ENCODE results near the gene RANBP3.

The RANBP3 gene

GRCh38 chr19:5975388-5975728 is 2.6 kb downstream of the RANBP3 start:
- H3K27ac ChIP-seq, result no peak overlapping the region
- no peak for TF ChIP-seq ZFX (IDR thresholded peaks at IDR 0.05; ENCODE audit: borderline replicate concordance)
- TF ChIP-seq, protein P1, sequence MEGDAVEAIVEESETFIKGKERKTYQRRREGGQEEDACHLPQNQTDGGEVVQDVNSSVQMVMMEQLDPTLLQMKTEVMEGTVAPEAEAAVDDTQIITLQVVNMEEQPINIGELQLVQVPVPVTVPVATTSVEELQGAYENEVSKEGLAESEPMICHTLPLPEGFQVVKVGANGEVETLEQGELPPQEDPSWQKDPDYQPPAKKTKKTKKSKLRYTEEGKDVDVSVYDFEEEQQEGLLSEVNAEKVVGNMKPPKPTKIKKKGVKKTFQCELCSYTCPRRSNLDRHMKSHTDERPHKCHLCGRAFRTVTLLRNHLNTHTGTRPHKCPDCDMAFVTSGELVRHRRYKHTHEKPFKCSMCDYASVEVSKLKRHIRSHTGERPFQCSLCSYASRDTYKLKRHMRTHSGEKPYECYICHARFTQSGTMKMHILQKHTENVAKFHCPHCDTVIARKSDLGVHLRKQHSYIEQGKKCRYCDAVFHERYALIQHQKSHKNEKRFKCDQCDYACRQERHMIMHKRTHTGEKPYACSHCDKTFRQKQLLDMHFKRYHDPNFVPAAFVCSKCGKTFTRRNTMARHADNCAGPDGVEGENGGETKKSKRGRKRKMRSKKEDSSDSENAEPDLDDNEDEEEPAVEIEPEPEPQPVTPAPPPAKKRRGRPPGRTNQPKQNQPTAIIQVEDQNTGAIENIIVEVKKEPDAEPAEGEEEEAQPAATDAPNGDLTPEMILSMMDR (IDR thresholded peaks at IDR 0.05), result no peak

DNA sequence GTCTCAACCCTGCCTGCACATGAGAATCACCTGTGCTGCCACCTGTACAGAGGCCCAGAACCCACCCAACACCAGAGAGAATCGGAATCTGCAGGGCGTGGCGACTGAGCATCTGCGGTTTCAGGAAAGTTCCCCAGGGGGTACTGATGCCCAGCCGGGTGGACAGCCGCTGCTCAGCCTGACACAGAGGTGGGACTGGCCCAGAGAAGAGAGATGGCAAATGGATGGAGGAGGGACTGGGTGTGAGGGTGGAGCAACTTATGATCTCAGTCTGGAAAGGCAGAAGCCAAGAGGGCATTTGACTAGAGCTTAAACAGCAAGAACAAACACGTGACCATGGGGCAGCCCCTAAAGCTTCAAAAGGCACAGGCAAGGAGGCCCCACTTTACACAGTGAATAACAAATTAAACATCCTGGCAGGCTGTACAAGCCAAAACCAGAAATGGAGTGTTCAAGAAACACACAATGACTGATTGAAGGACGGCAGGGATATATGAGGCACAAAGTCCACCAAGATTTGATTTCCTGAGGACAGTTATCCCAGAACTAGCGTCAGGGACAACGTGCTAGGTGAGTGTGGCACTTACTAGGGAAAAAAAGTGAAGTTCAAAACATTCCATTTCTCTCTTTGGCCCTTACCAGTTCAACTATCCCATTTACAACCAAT is 3.1 kb downstream of the RANBP3 start:
- no peak for TF ChIP-seq ZFX (IDR thresholded peaks at IDR 0.05; ENCODE audit: borderline replicate concordance)
- TF ChIP-seq, protein P1 (IDR thresholded peaks at IDR 0.05), result no peak
- H3K27ac ChIP-seq, result no peak overlapping the region

DNA sequence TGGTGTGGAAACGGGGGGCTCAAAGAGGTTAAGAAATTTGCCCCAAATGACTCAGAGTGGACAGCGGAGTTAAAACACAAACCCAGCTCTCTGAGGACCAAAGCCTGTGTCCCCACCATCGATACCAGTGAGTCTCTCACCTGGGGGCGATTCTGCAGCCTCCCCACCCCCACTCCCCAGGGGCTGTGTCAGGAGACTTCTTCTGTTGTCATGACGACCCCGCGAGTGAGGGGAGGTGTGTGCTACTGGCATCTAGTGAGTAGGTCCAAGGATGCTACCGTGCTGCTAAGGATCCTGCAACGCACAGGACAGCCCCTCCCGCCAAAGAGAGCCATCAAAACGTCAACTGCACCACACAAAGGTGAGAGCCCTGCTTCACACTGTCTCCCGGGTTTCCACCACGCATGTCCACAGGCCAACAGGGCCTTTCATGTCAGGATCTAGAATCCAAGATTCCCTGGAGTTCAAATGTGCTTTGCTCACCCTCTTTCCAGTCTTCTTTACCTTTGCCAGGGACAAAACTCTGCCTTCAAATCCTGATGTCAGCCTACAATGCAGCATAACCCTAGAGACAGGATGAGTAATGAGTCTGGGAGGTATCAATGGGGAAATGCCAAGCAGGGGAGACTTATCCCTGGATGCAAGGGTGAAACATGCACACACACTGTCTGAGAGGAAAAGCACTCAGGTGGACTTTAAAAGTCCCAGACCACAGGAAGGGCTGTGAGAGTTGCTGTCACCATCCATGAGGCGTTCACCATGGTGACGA is 3.9 kb downstream of the RANBP3 start:
- TF ChIP-seq, protein P1 (IDR thresholded peaks at IDR 0.05), result no peak
- no peak for TF ChIP-seq ZFX (IDR thresholded peaks at IDR 0.05; ENCODE audit: borderline replicate concordance)

DNA sequence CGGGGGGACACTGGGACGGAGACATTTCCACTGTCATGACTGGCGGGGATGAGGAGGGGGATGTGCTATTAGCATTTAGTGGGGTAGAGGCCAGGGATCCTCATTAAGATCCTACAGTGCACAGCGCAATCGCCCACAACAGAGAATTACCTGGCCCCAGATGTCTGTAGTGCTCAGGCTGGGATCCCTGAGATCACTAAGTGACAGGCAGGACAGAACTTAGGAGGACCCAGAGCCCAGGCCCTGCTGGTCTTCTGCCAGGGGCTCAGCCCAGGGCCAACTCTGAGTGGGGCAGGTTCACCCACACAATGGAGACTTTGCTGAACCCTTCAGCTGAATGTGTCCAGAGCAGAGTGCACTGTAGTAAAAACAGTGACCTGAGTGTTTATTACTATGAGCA is 4.6 kb downstream of the RANBP3 start:
- TF ChIP-seq ZFX (IDR thresholded peaks at IDR 0.05; ENCODE audit: borderline replicate concordance), result no peak
- TF ChIP-seq, protein P1 (IDR thresholded peaks at IDR 0.05), result no peak
- H3K27ac ChIP-seq, result no peak overlapping the region

More for the DNA sequence above, 3.9 kb downstream of the RANBP3 start:
- H3K27ac ChIP-seq, result no peak overlapping the region

DNA sequence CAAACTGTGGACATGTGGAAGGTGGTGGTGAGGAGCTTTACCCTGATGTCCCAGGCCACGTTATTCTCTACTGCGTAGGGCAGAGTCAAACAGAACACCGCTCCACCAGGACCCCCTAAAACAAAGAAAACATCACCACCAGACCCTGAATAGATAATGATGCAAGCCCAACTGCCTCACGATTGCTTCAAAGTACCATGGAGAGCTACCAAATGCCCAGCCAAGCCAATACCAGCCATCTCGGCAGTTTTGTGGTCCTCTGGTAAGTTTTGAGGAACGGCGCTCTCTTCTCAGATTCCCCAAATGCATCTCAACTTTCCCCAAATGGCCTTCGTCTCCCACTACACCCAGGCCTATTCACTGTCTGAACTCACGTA is 5.6 kb downstream of the RANBP3 start:
- H3K27ac ChIP-seq, result no peak overlapping the region
- TF ChIP-seq ZFX (IDR thresholded peaks at IDR 0.05; ENCODE audit: borderline replicate concordance), result no peak
- TF ChIP-seq, protein P1 (IDR thresholded peaks at IDR 0.05), result no peak

DNA sequence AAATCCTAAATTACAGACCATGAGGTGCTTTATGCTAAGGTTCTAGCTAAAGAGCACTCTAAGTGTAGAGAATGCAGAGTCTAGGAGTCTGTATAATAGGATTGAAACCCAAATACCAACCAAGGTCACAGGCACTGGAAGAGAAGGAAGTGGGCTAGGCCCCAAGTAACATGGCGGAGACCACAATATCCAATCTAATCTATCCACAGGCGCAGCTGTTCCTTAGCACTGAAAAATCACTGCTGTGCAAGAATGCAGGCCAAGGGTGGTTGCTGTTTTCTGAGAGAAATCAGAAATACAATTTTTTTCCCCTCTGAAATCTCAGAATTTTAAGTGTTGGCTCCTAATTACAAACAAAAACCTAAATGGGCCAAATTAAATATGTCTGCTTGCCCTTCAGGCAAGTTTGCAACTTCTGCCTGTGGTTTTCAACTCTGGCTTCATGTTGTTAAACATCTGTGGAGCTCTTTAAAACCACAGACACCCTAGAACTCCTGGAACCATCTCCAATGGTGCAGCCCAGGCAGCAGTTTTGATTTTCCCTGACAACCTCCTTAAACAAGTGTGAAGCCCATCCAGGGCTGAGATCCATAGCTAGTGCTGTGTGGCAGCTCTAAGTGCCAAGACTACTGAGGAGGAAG is 6.1 kb downstream of the RANBP3 start:
- no peak for TF ChIP-seq ZFX (IDR thresholded peaks at IDR 0.05; ENCODE audit: borderline replicate concordance)
- TF ChIP-seq, protein P1 (IDR thresholded peaks at IDR 0.05), result no peak
- no peak overlapping the region for H3K27ac ChIP-seq

DNA sequence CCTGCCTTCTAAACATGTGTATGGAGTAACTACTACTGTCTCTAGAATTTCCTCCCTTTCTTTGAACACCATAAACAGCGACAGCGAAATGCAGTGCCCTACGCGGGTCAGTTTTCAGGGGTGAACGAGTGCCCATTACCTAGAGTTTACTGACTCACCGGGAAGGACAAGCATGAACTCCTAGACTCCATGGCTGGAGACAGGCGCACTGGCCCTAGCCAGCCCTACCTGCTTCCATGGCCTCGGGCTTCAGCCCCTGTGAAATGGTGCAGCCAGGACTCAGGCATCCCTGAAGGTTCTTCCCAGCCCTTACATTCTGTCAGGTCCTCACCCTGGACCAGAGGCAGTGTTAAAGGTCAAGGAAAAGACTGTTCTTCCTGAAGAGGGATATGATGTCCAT is 8.5 kb downstream of the RANBP3 start:
- H3K27ac ChIP-seq, result no peak overlapping the region; the same call in 1 of the 2 replicates
- TF ChIP-seq, protein P1 (IDR thresholded peaks at IDR 0.05), result no peak
- TF ChIP-seq ZFX (IDR thresholded peaks at IDR 0.05; ENCODE audit: borderline replicate concordance), result no peak
